Common myeloid progenitor, CD34-positive (primary cell): ENCODE results near the gene LAMB2.

Experiments
- CTCF ChIA-PET: fragments of 350-600 bp; sonication (Branson Sonifier 250); formaldehyde crosslinking; loops from one replicate; lab custom pipeline; 2021; ENCODE audit warnings: antibody characterized with exemption; lab: Charles Lee
- POLR2A ChIA-PET: fragments of 350-600 bp; sonication (Branson Sonifier 250); formaldehyde crosslinking; loops from one replicate; lab custom pipeline; 2021; ENCODE audit warnings: antibody characterized with exemption; lab: Charles Lee
- DNase-seq, 3 donors: peaks; one replicate each; pipeline versions ENCODE4 v3.0.0 to v3.0.0-alpha.2; 2013
- H3K27ac ChIP-seq, 2 experiments: 1 replicate in 1 of 2; 2 replicates in 1 of 2; pipeline ENCODE4 v1.7.0; 2013; ENCODE audit warnings: inconsistent platforms in 2 of 2, low read length in 2 of 2, mild to moderate bottlenecking in 2 of 2, low read depth in 1 of 2, moderate library complexity in 1 of 2; ENCODE audit not compliant: severe bottlenecking in 2 of 2, insufficient read depth in 1 of 2, poor library complexity in 1 of 2
- H3K27me3 ChIP-seq, 5 experiments: replicated peaks in 2 of 5; 1 replicate in 3 of 5; 2 replicates in 2 of 5; pipeline versions ENCODE4 v1.6.1 to v1.7.0; 2013; ENCODE audit warnings: low read length in 4 of 5, mild to moderate bottlenecking in 2 of 5, moderate library complexity in 2 of 5, inconsistent platforms in 1 of 5; ENCODE audit not compliant: insufficient read depth in 5 of 5, control insufficient read depth in 4 of 5
- H3K36me3 ChIP-seq, 4 experiments: 1 replicate in 2 of 4; 2 replicates in 2 of 4; pipeline versions ENCODE4 v1.6.1 to v1.7.0; 2013; ENCODE audit warnings: low read length in 3 of 4, control low read depth in 1 of 4, mild to moderate bottlenecking in 1 of 4; ENCODE audit not compliant: control insufficient read depth in 4 of 4, insufficient read depth in 4 of 4
- H3K4me1 ChIP-seq, 4 experiments: 1 replicate in 3 of 4; 2 replicates in 1 of 4; pipeline versions ENCODE4 v1.6.1 to v1.7.1; 2013; ENCODE audit warnings: low read length in 3 of 4, mild to moderate bottlenecking in 3 of 4, control low read depth in 1 of 4, inconsistent platforms in 1 of 4, moderate library complexity in 1 of 4; ENCODE audit not compliant: control insufficient read depth in 4 of 4, insufficient read depth in 4 of 4; ENCODE audit errors: control extremely low read depth in 1 of 4
- H3K4me3 ChIP-seq, 7 experiments: 1 replicate in 4 of 7; 2 replicates in 3 of 7; pipeline versions ENCODE4 v1.5.1 to v1.7.0; 2013; ENCODE audit warnings: mild to moderate bottlenecking in 7 of 7, low read length in 6 of 7, moderate library complexity in 6 of 7, inconsistent platforms in 2 of 7, low read depth in 2 of 7, control low read depth in 1 of 7; ENCODE audit not compliant: insufficient read depth in 4 of 7, control insufficient read depth in 1 of 7; ENCODE audit errors: extremely low read depth in 1 of 7
- H3K9me3 ChIP-seq, 5 experiments: 1 replicate in 4 of 5; 2 replicates in 1 of 5; pipeline versions ENCODE4 v1.6.1 to v1.7.1; 2013; ENCODE audit warnings: low read length in 4 of 5, mild to moderate bottlenecking in 2 of 5, inconsistent platforms in 1 of 5, low read depth in 1 of 5, moderate library complexity in 1 of 5; ENCODE audit not compliant: control insufficient read depth in 4 of 5, insufficient read depth in 2 of 5; ENCODE audit errors: control extremely low read depth in 1 of 5
- WGBS: methylation state at CpG from one replicate; pipeline ENCODE4 v1.1.5; 2013; ENCODE audit not compliant: insufficient coverage; 5-methylcytosine and 5-hydroxymethylcytosine counted together

LAMB2 gene

GRCh38 chr3:49119439-49119838 lies 13.4 kb downstream of the LAMB2 start:
- H3K9me3 ChIP-seq, result no peaks in the 10 kb centered on the region
- peaks cover 2 to 26% (median 21%) of the 10 kb centered on the region in 4 experiments for H3K4me1 ChIP-seq
- H3K36me3 ChIP-seq, result peaks cover 15 to 63% (median 37%) of the 10 kb centered on the region in 4 experiments
- no peaks in the 10 kb centered on the region for H3K27me3 ChIP-seq
- CTCF ChIA-PET, result interaction anchor here (1.0 to 5.1 kb wide), 4 partner anchors 12 to 44 kb away, joined by 3 to 35 read pairs (median 5); partner anchors contain the start of genes LAMB2 and QARS1
- POLR2A ChIA-PET, result interaction anchor here (1.6 kb wide), 1 partner anchor 201 kb away, joined by 6 read pairs; the partner anchor contains the start of gene ARIH2
- 87% methylated on average over 3 of the region's 3 CpGs for WGBS
- no peak for DNase-seq
- H3K4me3 ChIP-seq, result peak overlapping the region in 6 of 7 experiments; percentile 65 to 90 (median 88)
- H3K27ac ChIP-seq, result peak overlapping the region; percentile 76 to 94

GRCh38 chr3:49119036-49119435 lies 13.8 kb downstream of the LAMB2 start:
- DNase-seq, result no peak
- H3K36me3 ChIP-seq, result peaks cover 18 to 65% (median 41%) of the 10 kb centered on the region in 4 experiments
- H3K9me3 ChIP-seq, result no peaks in the 10 kb centered on the region
- peak overlapping the region in 3 of 7 experiments; percentile 83 to 90 (median 89) for H3K4me3 ChIP-seq
- peaks cover 2 to 26% (median 21%) of the 10 kb centered on the region in 4 experiments for H3K4me1 ChIP-seq
- peak overlapping the region; percentile 76 to 94 for H3K27ac ChIP-seq
- whole genome bisulfite sequencing, result 96% methylated on average over 10 of the region's 10 CpGs
- ChIA-PET POLR2A (interaction anchor here (0.9 kb wide), 1 partner anchor 15 kb away, joined by 6 read pairs; no protein-coding TSS in a partner anchor), CTCF (interaction anchor here (1.0 to 5.1 kb wide), 4 partner anchors 9 to 45 kb away, joined by 3 to 35 read pairs (median 5); partner anchors contain the start of gene LAMB2)
- no peaks in the 10 kb centered on the region for H3K27me3 ChIP-seq

GRCh38 chr3:49112262-49112661 lies 20.6 kb downstream of the LAMB2 start:
- no peaks in the 10 kb centered on the region for H3K4me1 ChIP-seq
- CTCF ChIA-PET, result interaction anchor here (0.7 kb wide), 1 partner anchor 45 kb away, joined by 3 read pairs; no protein-coding TSS in a partner anchor
- POLR2A ChIA-PET, result interaction anchor here (0.6 kb wide), 1 partner anchor 1125 kb away, joined by 3 read pairs; no protein-coding TSS in a partner anchor
- DNase-seq, result no peak
- H3K9me3 ChIP-seq, result no peaks in the 10 kb centered on the region
- H3K36me3 ChIP-seq, result peaks cover 17 to 97% (median 81%) of the 10 kb centered on the region in 4 experiments
- H3K27me3 ChIP-seq, result no peaks in the 10 kb centered on the region
- no peak overlapping the region for H3K27ac ChIP-seq
- WGBS, result 95% methylated on average over 13 of the region's 14 CpGs
- H3K4me3 ChIP-seq, result no peak overlapping the region

- peaks cover 11 to 89% (median 74%) of the 10 kb centered on the region in 4 experiments for H3K36me3 ChIP-seq
- no peaks in the 10 kb centered on the region for H3K27me3 ChIP-seq
- H3K4me3 ChIP-seq, result no peak overlapping the region
- ChIA-PET POLR2A (interaction anchor here (0.6 kb wide), 1 partner anchor 73 kb away, joined by 4 read pairs; no protein-coding TSS in a partner anchor), CTCF (interaction anchor here (1.9 kb wide), 1 partner anchor 16 kb away, joined by 5 read pairs; no protein-coding TSS in a partner anchor)
- H3K9me3 ChIP-seq, result no peaks in the 10 kb centered on the region
- no peaks in the 10 kb centered on the region for H3K4me1 ChIP-seq
- H3K27ac ChIP-seq, result no peak overlapping the region
- 96% methylated on average over 6 of the region's 6 CpGs for WGBS
- no peak for DNase-seq
Observed at GRCh38 chr3:49111347-49111746, 21.5 kb downstream of the LAMB2 start.

- peaks cover 0 to 3% (median 1%) of the 10 kb centered on the region in 4 experiments for H3K4me1 ChIP-seq
- ChIA-PET POLR2A (interaction anchor here (0.6 kb wide), 1 partner anchor 74 kb away, joined by 4 read pairs; no protein-coding TSS in a partner anchor), CTCF (interaction anchor here (1.9 kb wide), 1 partner anchor 15 kb away, joined by 5 read pairs; no protein-coding TSS in a partner anchor)
- no peak overlapping the region for H3K4me3 ChIP-seq
- no peak for DNase-seq
- H3K9me3 ChIP-seq, result no peaks in the 10 kb centered on the region
- peaks cover 11 to 85% (median 70%) of the 10 kb centered on the region in 4 experiments for H3K36me3 ChIP-seq
- no peak overlapping the region for H3K27ac ChIP-seq
- H3K27me3 ChIP-seq, result no peaks in the 10 kb centered on the region
- 90% methylated on average over 11 of the region's 13 CpGs for WGBS
Observed at GRCh38 chr3:49110780-49111179, 22.1 kb downstream of the LAMB2 start.

- CTCF ChIA-PET, result interaction anchor here (7.2 kb wide), 1 partner anchor 13 kb away, joined by 41 read pairs; the partner anchor contains the start of gene QRICH1
- Histone ChIP-seq H3K4me3 (no peak overlapping the region), H3K27ac (no peak overlapping the region), H3K27me3 (no peaks in the 10 kb centered on the region), H3K36me3 (peaks cover 0 to 65% (median 47%) of the 10 kb centered on the region in 4 experiments), H3K9me3 (no peaks in the 10 kb centered on the region), H3K4me1 (peaks cover 3 to 22% (median 19%) of the 10 kb centered on the region in 4 experiments)
- 92% methylated on average over 8 of the region's 14 CpGs for WGBS
- no peak for DNase-seq
- POLR2A ChIA-PET, result no interaction called here
Observed at GRCh38 chr3:49108346-49108745, 24.5 kb downstream of the LAMB2 start.
